ENCODE measurements around the gene EDN1.

Gene EDN1

GRCh38 chr6:12270551-12271230 lies 19.5 kb upstream of the EDN1 start:
- DNase-seq: no peak

- DNase-seq: no peak
These were observed 18.6 kb upstream of the EDN1 start for GRCh38 chr6:12271594-12271993.

GRCh38 chr6:12271997-12272396 lies 18.2 kb upstream of the EDN1 start:
- no peak for DNase-seq

GRCh38 chr6:12275107-12275506 lies 15.1 kb upstream of the EDN1 start:
- no peak for DNase-seq

- no peak for DNase-seq
These were observed 13.2 kb upstream of the EDN1 start for GRCh38 chr6:12276930-12277315.

- DNase-seq: no peak
These were observed 12.8 kb upstream of the EDN1 start for GRCh38 chr6:12277386-12277785.

GRCh38 chr6:12278915-12279314 lies 11.2 kb upstream of the EDN1 start:
- no peak for DNase-seq

GRCh38 chr6:12279322-12280091 lies 10.7 kb upstream of the EDN1 start:
- DNase-seq: no peak

GRCh38 chr6:12280458-12280857 lies 9.7 kb upstream of the EDN1 start:
- no peak for DNase-seq

GRCh38 chr6:12280902-12281301 lies 9.3 kb upstream of the EDN1 start:
- DNase-seq: no peak

GRCh38 chr6:12283904-12284303 lies 6.3 kb upstream of the EDN1 start:
- no peak for DNase-seq

GRCh38 chr6:12286373-12287110 lies 3.6 kb upstream of the EDN1 start:
- DNase-seq: no peak

GRCh38 chr6:12288211-12288618 lies 1.9 kb upstream of the EDN1 start:
- no peak for DNase-seq

- no peak for DNase-seq
These were observed 1.2 kb upstream of the EDN1 start for GRCh38 chr6:12288914-12289313.

GRCh38 chr6:12289365-12289919 lies 719 bp upstream of the EDN1 start:
- DNase-seq: no peak

GRCh38 chr6:12291071-12291838 lies 1.1 kb downstream of the EDN1 start:
- DNase-seq: no peak

GRCh38 chr6:12291839-12292604 lies 1.9 kb downstream of the EDN1 start:
- no peak for DNase-seq

- no peak for DNase-seq
These were observed 3.2 kb downstream of the EDN1 start for GRCh38 chr6:12293235-12293930.

- no peak for DNase-seq
These were observed 4.0 kb downstream of the EDN1 start for GRCh38 chr6:12293931-12294807.

Measured in C1 segment of cervical spinal cord (tissue), 14 donors.